Neutrophil (primary cell): Measurements from ENCODE around the gene OR6K6.

ENCODE experiments used
- H3K27ac ChIP-seq: fragments of 200-600 bp; sonication (generic); 2 replicates; pipeline ENCODE4 v1.5.1; 2016; ENCODE audit warnings: mild to moderate bottlenecking, moderate library complexity
- H3K27me3 ChIP-seq: fragments of 200-600 bp; sonication (generic); 2 replicates; pipeline ENCODE4 v1.6.0; 2016; ENCODE audit warnings: mild to moderate bottlenecking
- H3K36me3 ChIP-seq: fragments of 200-600 bp; sonication (generic); 2 replicates; pipeline ENCODE4 v1.5.1; 2017
- H3K4me1 ChIP-seq, 2 experiments: fragments of 200-600 bp in 1 of 2; sonication (generic) in 1 of 2; 1 replicate in 1 of 2; 2 replicates in 1 of 2; pipeline versions ENCODE4 v1.5.1 to v1.6.1; 2013 to 2016; ENCODE audit warnings: low read depth in 1 of 2, low read length in 1 of 2, mild to moderate bottlenecking in 1 of 2, moderate library complexity in 1 of 2; ENCODE audit not compliant: control insufficient read depth in 1 of 2, insufficient read depth in 1 of 2
- H3K4me3 ChIP-seq, 2 experiments: fragments of 200-600 bp in 1 of 2; sonication (generic) in 1 of 2; 1 replicate in 1 of 2; 2 replicates in 1 of 2; pipeline ENCODE4 v1.5.1; 2013 to 2016; ENCODE audit warnings: low read depth in 1 of 2, low read length in 1 of 2, mild to moderate bottlenecking in 1 of 2, moderate library complexity in 1 of 2
- H3K9me3 ChIP-seq: fragments of 200-600 bp; sonication (generic); 2 replicates; pipeline ENCODE4 v1.5.1; 2016
- TF ChIP-seq, protein P1 (sequence below): fragments of 200-600 bp; sonication (generic); IDR thresholded peaks from 2 replicates; pipeline ENCODE4 v1.5.1; 2016; ENCODE audit warnings: antibody characterized with exemption

The OR6K6 gene

DNA sequence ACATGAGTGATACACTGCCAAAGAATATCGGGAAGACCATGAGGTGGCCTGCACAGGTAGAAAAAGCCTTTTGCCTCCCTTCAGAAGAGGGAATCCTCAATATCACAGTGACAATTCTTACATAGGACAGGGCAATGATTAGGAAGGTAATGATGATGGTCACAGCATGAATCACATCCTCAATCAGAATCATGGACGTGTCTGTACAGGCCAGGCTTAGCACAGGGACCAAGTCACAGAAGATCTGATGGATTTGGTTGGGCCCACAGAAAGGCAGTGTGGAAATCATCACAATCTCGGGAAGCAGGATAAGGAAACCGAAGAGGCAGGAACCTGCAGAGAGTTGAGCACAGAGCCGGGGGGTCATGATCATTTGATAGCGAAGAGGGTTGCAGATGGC, 37.2 kb upstream of the OR6K6 start:
- Histone ChIP-seq H3K36me3 (no peaks in the 10 kb centered on the region), H3K27me3 (no peaks in the 10 kb centered on the region), H3K27ac (no peak overlapping the region), H3K4me1 (no peaks in the 10 kb centered on the region), H3K4me3 (no peak overlapping the region), H3K9me3 (no peaks in the 10 kb centered on the region)
- TF ChIP-seq, protein P1, sequence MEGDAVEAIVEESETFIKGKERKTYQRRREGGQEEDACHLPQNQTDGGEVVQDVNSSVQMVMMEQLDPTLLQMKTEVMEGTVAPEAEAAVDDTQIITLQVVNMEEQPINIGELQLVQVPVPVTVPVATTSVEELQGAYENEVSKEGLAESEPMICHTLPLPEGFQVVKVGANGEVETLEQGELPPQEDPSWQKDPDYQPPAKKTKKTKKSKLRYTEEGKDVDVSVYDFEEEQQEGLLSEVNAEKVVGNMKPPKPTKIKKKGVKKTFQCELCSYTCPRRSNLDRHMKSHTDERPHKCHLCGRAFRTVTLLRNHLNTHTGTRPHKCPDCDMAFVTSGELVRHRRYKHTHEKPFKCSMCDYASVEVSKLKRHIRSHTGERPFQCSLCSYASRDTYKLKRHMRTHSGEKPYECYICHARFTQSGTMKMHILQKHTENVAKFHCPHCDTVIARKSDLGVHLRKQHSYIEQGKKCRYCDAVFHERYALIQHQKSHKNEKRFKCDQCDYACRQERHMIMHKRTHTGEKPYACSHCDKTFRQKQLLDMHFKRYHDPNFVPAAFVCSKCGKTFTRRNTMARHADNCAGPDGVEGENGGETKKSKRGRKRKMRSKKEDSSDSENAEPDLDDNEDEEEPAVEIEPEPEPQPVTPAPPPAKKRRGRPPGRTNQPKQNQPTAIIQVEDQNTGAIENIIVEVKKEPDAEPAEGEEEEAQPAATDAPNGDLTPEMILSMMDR, result no peak

DNA sequence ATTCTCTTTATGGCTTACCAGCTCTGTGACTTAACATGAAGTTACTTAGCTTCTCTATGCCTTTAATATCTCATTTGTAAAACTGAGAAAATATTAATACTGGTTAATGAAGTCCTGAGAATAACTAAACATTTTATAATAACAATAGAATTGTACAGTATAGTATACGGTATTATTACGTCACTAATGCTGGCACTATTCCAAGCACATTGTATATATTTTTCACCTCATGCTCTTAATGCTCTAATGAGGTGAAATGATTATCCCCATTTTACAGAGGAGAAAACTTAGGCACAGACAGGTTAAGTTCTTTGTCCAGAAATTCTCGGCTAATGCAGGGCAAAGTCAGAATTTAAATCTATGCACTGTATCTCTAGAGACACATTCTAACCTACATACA, 34.9 kb upstream of the OR6K6 start:
- no peaks in the 10 kb centered on the region for H3K27me3 ChIP-seq
- no peaks in the 10 kb centered on the region for H3K36me3 ChIP-seq
- H3K9me3 ChIP-seq, result no peaks in the 10 kb centered on the region
- no peaks in the 10 kb centered on the region for H3K4me1 ChIP-seq
- no peak overlapping the region for H3K4me3 ChIP-seq
- TF ChIP-seq, protein P1, result no peak
- no peak overlapping the region for H3K27ac ChIP-seq

DNA sequence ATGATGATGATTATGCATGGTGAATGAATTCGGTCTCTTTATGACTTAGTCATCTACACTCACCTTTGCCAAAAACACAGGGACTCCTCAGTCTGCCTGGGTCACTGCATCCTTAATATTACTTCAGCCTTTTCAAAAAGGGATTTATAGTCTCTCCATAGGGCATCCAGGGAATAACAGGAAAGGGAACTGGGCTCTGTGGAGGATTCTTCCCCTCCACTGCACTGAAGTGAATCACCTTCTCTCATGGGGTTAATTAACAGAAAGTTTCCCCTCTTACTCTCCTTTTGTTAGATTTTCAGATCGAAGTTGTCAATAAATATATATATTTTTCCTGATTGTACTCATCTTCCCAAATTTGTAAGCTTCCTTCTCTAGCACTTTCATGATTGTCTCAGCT, 33.9 kb upstream of the OR6K6 start, which contains the start of gene OR6K3:
Gene OR6K3 (minus strand): TSS at position 101 of the 400 bp plus-strand sequence. CDS start 2,605 bp downstream, outside the sequence.
- TF ChIP-seq, protein P1, result no peak
- H3K4me1 ChIP-seq, result no peaks in the 10 kb centered on the region
- no peaks in the 10 kb centered on the region for H3K36me3 ChIP-seq
- H3K9me3 ChIP-seq, result no peaks in the 10 kb centered on the region
- no peaks in the 10 kb centered on the region for H3K27me3 ChIP-seq
- no peak within 1 kb of the TSS for H3K4me3 ChIP-seq
- no peak within 1 kb of the TSS for H3K27ac ChIP-seq

DNA sequence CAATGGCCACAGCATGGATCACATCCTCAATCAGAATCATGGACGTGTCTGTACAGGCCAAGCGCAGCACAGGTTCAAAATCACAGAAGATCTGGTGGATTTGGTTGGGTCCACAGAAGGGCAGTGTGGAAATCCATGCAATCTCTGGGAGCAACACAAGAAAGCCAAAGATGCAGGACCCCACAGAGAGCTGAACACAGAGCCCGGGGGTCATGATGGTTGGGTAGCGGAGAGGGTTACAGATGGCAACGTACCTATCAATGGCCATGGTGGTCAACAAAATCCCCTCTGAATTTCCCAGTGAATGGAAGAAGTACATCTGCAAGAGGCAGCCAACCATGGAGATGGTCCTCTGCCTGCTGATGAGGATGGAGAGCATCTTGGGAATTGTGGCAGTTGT, 30.1 kb upstream of the OR6K6 start:
- TF ChIP-seq, protein P1, result no peak
- Histone ChIP-seq H3K9me3 (no peaks in the 10 kb centered on the region), H3K27me3 (no peaks in the 10 kb centered on the region), H3K27ac (no peak overlapping the region), H3K4me3 (no peak overlapping the region), H3K4me1 (no peaks in the 10 kb centered on the region), H3K36me3 (no peaks in the 10 kb centered on the region)

DNA sequence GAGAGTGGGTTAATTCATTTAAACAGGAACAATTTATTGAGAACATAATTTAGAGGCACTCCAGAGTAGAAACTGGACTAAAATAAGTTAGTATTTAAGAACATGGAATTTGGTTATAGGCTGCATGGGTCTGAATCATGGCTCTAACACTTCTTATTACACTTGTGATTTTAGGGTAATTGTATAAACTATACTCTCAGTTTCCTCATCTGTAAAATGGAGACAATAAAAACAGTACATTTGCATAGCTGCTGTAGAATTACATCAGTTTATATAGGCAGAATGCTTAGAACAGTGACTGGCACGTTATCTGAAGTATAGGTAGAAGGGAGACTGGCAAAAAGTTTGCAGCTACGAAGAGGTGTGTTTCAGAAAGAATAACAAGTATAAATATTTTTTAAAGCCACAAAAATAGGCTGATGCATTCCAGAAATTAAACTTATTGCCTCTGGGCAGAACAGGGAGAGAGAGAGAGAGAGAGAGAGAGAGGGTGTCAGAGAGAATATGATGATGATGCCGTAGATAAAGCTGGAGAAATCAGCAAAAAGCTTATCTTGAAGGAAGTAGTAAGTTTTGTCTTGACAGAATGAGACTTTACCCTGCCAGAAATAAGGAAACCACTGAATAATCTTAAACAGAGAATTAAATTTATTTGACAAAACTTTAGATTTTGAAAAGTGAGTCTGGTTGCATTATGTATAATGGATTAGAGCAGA, 25.9 kb upstream of the OR6K6 start:
- Histone ChIP-seq H3K4me3 (no peak overlapping the region), H3K4me1 (no peaks in the 10 kb centered on the region), H3K36me3 (no peaks in the 10 kb centered on the region), H3K27ac (no peak overlapping the region), H3K9me3 (no peaks in the 10 kb centered on the region), H3K27me3 (no peaks in the 10 kb centered on the region)
- TF ChIP-seq, protein P1, result no peak
